Fibroblast of villous mesenchyme (primary cell): ENCODE measurements around the gene MIDN. TPM values are rescaled to one million over a fixed set of nuclear protein-coding genes. Genes with fewer than 3 reads are reported as not detected.

Experiments
- DNase-seq: peaks from one replicate; pipeline ENCODE4 v3.0.0-alpha.2; 2010; ENCODE audit warnings: low read depth
- H3K4me3 ChIP-seq: 2 replicates; pipeline ENCODE4 v1.5.1; 2011; ENCODE audit warnings: low read depth, mild to moderate bottlenecking, low read length
- total RNA-seq: library from RNA; depleted of rRNA; stranded (reverse); fragments of >200 nt; gene quantifications from 2 replicates; pipeline ENCODE4 v1.2.3, GENCODE V29; 2012
- TF ChIP-seq, protein P1 (sequence below): IDR thresholded peaks from 2 replicates; pipeline ENCODE4 v1.5.1; 2012; ENCODE audit warnings: low read depth, mild to moderate bottlenecking, low read length; ENCODE audit not compliant: insufficient read depth

MIDN gene
- total RNA-seq, 1 donor = 14.2 TPM

DNA sequence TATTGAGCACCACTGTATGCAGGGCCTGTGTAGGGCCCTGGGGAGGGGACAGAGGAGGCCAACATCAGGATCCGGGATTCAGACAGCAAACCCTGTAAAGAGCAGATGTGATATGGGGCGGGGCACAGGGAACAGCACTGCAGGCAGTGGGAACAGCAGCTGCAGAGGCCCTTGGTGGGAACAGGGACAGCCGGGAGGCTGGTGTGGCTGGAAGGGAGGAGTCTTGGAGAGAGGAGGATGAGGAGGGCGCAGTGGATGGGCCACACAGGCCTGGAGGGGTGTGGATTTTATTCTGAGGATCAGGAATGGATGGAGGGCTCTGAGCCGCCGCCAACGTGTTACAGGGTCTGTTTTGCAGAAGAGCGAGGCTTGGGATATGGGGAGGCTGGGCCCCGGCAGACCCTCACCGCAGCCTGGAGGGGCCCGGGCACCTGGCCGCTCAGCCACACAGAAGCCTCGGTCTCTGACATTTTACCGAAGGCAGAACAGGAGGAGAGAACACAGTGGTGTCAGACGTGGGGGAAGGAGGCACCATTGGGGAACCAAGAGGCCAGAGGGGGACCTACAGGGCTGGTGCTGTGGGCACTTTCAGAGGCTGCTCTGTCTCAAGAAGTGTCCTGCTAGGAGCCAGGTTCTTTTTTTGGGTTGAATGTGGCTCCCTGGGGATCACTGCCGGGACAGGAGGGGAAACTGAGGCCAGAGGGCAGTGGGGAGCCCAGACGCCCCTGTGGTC is 44.2 kb downstream of the MIDN start:
- DNase-seq = no peak
- no peak overlapping the region for H3K4me3 ChIP-seq
- TF ChIP-seq, protein P1, sequence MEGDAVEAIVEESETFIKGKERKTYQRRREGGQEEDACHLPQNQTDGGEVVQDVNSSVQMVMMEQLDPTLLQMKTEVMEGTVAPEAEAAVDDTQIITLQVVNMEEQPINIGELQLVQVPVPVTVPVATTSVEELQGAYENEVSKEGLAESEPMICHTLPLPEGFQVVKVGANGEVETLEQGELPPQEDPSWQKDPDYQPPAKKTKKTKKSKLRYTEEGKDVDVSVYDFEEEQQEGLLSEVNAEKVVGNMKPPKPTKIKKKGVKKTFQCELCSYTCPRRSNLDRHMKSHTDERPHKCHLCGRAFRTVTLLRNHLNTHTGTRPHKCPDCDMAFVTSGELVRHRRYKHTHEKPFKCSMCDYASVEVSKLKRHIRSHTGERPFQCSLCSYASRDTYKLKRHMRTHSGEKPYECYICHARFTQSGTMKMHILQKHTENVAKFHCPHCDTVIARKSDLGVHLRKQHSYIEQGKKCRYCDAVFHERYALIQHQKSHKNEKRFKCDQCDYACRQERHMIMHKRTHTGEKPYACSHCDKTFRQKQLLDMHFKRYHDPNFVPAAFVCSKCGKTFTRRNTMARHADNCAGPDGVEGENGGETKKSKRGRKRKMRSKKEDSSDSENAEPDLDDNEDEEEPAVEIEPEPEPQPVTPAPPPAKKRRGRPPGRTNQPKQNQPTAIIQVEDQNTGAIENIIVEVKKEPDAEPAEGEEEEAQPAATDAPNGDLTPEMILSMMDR = no peak

DNA sequence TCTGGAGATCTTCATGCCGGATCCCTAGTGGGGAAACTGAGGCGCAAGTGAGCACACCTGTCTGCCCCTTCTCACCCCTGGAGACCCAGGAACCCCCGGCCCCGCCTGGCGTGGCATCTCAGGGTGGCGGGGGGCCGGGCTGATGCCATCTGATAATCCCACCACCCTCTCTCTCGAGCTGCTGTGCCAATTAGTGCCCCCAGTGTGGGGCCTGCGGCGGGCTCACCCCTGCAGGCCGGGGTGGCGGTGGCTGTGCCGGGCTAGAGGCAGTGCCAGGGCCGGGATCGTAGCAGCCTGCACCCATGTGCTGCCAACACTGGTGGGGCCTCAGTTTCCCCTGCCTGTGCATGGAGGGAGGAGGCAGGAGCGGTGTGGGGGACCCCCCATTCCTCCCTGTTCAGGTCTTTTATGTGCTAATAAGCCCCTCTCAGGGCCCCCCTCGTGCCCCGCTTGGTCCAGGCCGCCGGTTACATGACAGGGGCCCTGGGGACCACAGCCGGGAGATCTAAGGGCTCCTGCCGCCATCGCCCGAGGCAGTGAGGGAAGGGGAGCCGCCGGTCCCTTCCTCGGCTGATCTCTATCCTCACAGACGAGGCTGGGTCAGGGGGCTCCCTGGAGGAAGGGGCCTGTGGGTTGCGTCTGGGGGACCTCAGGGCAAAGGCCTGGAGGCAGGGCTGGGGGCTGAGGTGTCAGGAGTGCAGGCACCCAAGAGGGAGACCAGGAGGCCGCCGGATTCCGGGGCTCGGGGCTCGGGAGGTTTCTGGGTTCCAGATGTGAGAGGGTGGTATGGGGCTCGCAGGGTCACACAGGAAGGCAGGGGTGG is 45.6 kb downstream of the MIDN start:
- H3K4me3 ChIP-seq = no peak overlapping the region
- TF ChIP-seq, protein P1 = no peak
- DNase-seq = no peak

DNA sequence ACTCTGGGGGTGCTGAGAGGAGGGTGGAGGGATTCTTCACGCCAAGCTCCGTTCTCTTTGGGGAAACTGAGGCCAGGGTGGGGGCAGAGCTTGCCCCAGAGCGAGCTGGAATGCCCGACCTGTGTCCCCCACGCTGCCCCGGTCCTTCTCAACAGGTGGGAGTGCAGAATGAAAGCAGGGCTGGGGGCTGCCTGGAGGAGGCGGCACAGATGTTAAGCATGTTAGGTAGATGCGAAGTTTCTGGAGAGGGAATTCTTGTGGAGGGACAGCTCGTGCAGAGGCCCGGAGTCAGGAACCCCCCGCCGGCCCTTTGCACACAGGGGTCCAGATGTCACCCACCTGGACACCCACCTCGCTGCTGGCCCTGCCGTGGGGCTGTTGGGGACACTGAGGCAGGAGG is 46.3 kb downstream of the MIDN start:
- TF ChIP-seq, protein P1 = no peak
- DNase-seq = no peak
- no peak overlapping the region for H3K4me3 ChIP-seq

DNA sequence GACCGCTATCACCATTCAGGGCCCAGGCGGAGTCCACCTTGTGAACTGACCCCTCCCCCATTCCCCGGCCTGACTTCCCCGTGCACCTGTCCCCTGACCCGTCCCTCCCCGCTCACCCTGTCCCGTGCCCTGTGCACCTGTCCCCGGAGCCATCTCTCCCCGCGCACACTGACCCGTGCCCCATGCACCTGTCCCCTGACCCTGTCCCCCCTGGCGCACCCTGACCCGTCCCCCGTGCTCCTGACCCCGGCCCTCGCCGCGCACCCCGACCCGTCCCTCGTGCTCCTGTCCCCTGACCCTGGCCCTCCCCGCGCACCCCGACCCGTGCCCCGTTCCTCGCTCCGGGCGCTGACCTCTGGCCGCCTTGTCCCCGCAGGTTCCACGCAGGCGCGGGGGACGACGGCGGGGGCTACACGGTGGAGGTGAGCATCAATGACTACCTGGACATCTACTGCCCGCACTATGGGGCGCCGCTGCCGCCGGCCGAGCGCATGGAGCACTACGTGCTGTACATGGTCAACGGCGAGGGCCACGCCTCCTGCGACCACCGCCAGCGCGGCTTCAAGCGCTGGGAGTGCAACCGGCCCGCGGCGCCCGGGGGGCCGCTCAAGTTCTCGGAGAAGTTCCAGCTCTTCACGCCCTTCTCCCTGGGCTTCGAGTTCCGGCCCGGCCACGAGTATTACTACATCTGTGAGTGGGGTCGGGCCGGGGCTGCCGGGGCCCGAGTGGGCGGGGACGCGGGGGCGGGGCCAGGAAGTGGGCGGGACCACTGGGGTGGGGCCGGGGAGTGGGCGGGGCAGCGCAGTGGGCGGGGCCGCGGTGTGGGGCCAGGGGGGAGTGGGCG is 47.0 kb downstream of the MIDN start:
- DNase-seq = peak; percentile 33
- TF ChIP-seq, protein P1 = no peak
- no peak overlapping the region for H3K4me3 ChIP-seq

DNA sequence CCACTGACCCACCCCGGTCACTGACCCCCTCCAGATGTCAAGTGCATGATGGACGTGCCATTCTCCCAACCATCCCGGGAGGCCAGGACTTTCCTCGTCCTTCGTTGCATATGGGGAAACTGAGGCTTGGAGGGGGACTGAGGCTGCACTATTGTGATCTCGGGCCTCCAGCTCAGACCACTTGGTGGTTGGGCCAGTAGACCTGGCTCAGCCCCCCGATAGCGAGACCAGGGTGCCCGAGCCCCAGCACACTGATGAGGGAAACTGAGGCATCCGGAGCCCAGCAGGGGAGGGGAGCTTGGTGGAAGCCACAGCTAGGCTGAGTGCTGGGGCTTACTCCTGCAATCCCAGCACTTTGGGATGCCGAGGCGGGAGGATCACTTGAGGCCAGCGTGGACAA is 47.7 kb downstream of the MIDN start:
- no peak for DNase-seq
- TF ChIP-seq, protein P1 = no peak
- H3K4me3 ChIP-seq = no peak overlapping the region

DNA sequence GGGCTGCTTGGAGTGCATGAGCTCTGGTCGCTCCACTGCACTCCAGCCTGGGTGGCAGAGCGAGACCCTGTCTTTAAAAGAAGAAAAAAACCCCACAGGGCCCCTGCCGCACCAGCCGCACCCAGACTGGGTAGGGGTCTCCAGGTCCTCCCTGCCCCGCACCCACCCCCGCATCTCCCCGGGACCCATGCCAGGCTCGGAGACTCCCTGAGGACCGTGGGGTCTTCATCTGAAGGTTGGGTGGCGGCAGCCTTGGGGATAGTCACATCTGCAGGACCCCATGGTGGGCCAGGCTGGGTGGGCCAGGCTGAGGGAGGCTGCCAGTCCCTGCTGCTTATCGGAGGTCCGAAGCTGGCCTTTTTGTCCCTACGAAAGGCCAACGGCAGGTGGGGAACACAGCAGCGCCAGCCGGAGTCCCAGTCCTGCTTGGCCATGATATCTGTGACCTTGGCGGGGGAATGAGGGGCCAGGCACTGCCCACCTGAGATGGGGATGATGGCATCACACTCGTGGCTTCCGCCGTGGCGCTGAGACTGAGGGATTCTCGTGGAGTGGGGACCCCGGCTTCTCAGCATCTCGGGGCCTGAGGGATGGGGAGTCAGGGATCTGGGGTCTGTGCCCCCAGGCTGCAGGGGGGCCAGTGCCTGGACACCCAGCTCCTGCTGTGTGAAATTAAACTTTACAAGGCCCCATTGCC is 48.3 kb downstream of the MIDN start:
- no peak for DNase-seq
- TF ChIP-seq, protein P1 = no peak
- no peak overlapping the region for H3K4me3 ChIP-seq
